HT-29 (cell line): ENCODE measurements around the gene PDE4A. TPM values are rescaled to one million over a fixed set of nuclear protein-coding genes. Genes with fewer than 3 reads are reported as not detected.
"Not testable (repeated sequence)": the region's sequence is repeated elsewhere in the genome, so short reads cannot be mapped to it uniquely, and the experiment has no call there.

Experiments used
- DNase-seq: peaks from one replicate; pipeline ENCODE4 v3.0.0-alpha.2; 2015; ENCODE audit warnings: low spot score
- total RNA-seq: library from RNA; depleted of rRNA; stranded (reverse); fragments of >200 nt; shearing (Covaris generic); gene quantifications from 2 replicates; pipeline ENCODE4 v1.2.3, GENCODE V29; 2014

PDE4A gene
- total RNA-seq, 1 experiment from 2014 or later: 0.36 TPM

GRCh38 chr19:10424011-10424637 lies 3.8 kb downstream of the PDE4A start:
- DNase-seq: peak; percentile 75

DNA sequence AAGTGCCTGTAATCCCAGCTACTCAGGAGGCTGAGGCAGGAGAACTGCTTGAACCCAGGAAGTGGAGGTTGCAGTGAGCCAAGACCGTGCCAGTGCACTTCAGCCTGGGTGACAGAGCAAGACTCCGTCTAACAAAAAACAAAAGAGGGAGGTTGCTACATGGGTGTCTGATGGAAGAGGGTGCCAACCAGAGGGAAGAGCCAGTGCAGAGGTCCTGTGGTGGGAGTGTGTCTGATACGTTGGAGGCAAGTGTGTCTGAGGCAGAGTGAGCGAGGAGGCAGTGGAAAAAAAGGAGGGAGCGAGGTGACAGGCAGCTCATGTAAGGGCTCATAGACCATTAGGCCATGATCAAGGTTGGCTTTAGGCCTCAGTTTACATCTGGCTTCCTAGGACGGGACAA lies 6.8 kb downstream of the PDE4A start:
- no peak for DNase-seq

- DNase-seq: no peak
Observed at GRCh38 chr19:10428996-10429381, 8.7 kb downstream of the PDE4A start.

DNA sequence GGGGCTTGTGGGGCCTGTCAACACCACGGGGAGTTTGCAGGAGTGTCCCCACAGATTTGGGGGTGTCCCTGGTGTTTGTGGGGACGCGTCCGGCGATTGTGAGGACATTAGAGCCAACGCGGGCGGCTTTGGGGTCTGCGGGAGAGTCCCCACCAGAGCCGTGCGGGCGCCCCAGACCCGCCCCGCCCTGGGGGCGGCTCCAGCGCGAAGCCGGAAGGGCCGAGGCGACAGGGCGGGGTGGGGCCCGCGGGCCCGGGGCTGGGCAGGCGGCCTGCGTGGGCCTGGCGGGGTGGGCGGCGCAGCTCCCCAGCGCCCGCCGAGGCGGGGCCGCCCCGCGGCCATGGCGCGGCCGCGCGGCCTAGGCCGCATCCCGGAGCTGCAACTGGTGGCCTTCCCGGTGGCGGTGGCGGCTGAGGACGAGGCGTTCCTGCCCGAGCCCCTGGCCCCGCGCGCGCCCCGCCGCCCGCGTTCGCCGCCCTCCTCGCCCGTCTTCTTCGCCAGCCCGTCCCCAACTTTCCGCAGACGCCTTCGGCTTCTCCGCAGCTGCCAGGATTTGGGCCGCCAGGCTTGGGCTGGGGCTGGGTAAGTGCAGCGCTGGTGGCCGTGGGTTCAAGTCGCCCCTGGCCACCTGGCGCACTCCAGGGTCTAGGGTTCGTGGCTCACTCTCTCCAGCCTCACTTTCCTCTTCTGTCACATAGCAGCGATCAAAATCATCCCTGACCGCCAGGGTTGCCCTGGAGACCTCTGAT lies 10.3 kb downstream of the PDE4A start:
- no peak for DNase-seq

- no peak for DNase-seq
Observed at GRCh38 chr19:10431254-10431942, 11.1 kb downstream of the PDE4A start.

- no peak for DNase-seq
Observed at GRCh38 chr19:10431943-10432735, 11.8 kb downstream of the PDE4A start.

- DNase-seq: no peak
Observed at GRCh38 chr19:10432736-10433130, 12.4 kb downstream of the PDE4A start.

DNA sequence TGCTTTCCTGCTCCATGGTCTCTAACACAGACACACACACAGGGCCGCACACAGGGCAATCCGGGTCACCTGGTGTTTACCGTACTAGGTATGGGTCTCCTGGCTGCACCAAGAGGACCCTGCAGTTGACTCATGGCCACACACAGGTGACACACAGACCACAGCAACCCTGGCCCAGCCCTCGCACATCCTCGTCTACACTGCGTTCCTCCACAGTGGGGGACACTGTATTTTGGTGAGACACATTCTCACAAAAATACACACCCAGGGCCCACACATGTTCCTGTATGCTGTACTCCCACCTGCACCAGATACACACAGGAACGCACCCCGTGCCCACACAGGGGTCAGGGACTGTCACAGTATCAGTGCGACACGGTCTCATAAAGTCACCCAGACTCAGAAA lies 12.8 kb downstream of the PDE4A start:
- DNase-seq: no peak

DNA sequence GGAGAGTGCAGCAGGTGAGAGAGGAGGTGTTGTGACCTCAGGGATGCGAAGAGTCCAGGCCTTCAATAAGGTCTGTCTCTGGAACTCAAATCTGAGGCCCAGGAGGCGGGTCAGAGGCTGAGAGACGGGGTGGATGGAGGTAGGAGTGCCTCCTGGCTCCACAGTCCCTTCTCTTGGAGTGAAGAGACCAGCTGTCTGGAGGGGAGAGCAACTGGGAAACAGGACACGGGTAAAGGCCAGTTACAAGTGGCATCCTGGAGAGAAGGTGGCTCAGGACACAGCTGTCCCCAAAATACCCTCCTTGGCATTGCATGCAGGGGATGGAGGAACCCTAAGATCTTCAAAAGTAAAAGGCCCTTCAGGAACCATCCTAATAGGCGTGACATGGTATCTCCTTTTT lies 19.2 kb downstream of the PDE4A start:
- DNase-seq: no peak

DNA sequence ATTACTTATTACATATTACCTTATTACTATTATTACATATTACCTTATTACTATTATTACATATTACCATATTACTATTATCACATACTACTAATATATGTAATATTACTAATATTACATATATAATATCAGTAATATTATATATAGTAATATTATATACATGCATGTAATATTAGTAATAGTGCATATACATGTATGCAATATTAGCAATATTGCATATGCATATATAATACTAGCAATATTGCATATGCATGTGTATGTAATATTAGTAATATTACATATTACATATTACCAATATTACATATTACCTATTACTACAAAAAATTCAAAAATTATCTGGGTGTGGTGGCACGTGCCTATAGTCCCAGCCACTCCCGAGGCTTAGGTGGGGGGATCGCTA lies 22.4 kb downstream of the PDE4A start:
- no peak for DNase-seq

DNA sequence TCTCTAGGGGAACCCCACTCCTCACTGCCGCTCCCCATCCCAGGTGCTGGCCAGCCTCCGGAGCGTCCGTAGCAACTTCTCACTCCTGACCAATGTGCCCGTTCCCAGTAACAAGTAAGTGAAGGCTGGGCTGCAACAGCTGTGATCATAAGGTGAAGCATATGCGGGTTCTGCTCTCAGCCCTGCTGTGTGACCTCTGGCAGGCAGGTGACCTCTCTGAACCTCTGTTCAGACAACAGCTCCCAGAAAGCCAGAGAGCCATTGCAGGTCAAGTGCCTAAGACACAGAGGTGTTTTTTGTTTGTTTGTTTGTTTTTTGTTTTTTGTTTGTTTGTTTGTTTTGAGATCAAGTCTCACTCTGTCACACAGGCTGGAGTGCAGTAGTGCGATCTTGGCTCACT lies 28.7 kb downstream of the PDE4A start:
- DNase-seq: no peak

- no peak for DNase-seq
Observed at GRCh38 chr19:10450191-10450852, 30.0 kb downstream of the PDE4A start.

DNA sequence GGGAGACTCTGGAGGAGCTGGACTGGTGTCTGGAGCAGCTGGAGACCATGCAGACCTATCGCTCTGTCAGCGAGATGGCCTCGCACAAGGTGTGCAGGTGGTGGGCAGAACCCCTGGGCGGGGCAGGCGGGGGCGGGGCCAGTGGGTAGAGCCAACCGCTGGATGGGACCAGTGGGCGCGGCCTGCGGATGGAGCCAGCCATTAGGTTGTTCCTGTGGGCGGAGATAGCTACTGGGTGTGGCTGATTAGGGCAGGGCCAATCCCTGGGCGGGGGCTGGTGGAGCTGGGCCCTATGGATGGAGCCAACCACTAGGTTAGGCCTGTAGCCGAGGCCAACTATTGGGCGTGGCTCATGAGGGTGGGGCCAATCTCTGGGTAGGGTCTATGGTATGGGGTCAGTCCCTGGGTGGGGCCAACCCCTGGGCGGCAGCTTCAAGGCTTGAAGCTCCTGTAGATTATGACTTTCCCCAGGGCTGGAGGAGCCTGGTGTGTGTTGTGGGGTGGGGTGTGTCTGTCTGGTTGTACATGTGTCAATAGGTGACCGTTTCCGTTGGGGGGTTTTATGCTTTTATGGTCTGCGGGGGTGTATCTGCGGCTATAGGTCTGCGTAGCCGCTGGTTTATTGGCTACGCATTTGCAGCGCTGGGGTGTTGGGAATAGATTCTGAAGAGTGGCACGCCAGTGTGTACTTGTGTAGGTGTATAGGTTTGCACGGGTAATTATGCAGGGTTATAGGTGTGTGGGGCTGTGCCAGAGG lies 30.7 kb downstream of the PDE4A start:
- DNase-seq: no peak

DNA sequence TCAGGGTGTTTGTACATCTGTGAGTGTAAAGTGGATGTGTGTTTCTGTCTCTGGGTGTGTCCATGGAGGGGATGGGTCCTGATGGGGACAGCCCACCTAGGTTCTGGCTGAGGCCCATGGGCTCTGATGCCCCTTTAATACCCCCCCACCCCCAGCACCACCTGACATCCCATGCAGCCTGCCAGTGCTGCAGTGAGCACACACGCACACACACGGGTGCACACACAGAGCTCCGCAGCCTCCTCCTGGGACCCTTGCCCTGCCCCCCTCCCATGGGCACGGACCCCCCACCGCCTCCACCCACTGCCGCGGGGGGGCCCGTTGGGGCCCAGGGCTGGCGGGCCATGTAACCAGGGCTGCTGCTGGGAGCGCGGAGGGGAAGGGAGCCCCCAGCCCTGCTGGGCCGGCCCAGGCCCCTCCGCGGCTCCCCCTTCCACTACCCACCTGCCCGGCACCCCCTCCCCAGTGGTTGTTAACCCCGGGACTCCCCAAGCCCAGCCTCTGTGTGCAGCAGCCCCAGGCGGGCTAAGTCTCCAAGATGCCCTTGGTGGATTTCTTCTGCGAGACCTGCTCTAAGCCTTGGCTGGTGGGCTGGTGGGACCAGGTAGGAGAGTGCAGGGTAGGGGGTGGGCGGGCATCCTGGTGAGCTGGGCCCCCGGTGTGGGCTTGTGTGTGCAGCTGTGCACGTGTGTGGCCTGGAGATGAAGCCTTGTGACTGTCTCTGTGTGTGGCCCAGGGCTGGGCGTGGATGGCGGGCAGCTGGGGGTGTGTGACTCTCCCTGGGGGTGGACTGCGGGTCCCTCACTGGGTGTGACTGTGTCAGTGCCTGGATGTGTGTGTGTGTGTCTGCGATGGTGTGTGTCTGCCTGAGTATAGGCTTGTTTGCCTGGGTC lies 32.6 kb downstream of the PDE4A start:
- no peak for DNase-seq

- DNase-seq: no peak
Observed at GRCh38 chr19:10453852-10454251, 33.5 kb downstream of the PDE4A start.

- DNase-seq: no peak
Observed at GRCh38 chr19:10454267-10454666, 33.9 kb downstream of the PDE4A start.

- not testable (repeated sequence) for DNase-seq
Observed at GRCh38 chr19:10458733-10459132, 38.4 kb downstream of the PDE4A start.

GRCh38 chr19:10460714-10461046 lies 40.3 kb downstream of the PDE4A start:
- no peak for DNase-seq

DNA sequence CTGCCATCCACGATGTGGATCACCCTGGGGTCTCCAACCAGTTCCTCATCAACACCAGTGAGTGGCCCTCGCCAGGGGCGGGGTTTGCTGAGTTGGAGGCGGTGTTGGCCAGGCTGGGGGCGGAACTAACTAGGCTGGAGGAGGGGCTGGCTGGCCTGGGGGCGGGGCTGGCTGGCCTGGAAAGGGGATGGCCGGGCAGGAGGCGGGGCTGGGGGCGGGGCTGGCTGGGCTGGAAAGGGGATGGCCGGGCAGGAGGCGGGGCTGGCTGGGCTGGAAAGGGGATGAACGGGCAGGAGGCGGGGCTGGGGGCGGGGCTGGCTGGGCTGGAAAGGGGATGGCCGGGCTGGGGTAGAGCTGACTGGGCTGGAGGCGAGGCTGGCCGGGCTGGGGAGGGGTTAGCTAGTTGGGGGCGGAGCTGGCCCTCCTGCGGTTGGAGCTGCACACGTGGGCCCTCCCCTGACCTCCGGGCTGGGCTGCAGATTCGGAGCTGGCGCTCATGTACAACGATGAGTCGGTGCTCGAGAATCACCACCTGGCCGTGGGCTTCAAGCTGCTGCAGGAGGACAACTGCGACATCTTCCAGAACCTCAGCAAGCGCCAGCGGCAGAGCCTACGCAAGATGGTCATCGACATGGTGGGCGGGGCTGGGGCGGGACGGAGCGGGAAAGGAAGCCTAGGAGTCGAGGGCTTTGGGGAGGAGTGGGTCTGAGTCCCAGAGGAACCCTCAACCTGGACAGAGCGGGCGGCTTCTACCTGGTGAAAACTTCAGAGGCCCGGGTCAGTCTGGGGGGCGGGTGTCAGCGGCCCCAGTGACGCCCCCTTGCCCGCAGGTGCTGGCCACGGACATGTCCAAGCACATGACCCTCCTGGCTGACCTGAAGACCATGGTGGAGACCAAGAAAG lies 41.0 kb downstream of the PDE4A start:
- DNase-seq: peak; percentile 78
